ENCODE results near the gene DXO.
"Not testable (repeated sequence)": the region's sequence is repeated elsewhere in the genome, so short reads cannot be mapped to it uniquely, and the experiment has no call there.

DXO gene

DNA sequence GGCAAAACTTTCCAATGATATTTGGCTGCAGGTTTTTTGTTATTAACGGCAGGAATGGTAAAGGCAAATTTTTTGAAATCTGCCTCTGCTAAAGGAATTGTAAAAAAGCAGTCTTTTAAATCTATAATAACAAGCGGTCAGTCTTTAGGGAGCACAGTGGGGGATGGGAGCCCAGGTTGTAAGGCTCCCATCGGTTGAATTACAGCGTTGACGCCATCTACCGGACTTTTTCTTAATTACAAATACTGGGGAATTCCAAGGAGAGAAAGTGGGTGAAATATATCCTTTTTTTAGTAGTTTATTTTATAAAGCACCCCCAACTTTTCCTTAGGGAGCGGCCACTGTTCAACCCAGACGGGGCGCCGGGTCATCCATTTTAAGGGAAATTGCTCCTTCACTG, 17.4 kb upstream of the DXO start:
- DNase-seq (ENCODE audit: low read depth); H3K4me3 ChIP-seq (ENCODE audit: low read depth, low read length): not testable (repeated sequence)

DNA sequence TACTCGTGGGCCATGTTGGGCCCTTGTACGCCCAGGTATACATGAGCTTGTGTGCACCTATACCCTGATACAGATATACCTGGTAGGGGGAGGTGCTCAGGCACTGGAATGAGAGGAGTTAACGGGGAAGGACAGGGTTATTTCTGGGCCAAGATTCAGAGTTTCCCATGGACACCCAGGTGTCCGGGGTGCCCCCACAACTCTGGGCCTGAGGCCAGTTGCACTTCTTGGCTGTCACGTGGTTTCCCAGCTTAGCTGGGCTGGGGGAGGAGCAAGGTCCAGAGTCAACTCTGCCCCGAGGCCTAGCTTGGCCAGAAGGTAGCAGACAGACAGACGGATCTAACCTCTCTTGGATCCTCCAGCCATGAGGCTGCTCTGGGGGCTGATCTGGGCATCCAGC, 9.8 kb upstream of the DXO start, which contains the start of gene C4A:
C4A (plus strand) TSS at position 314 of the 400 bp plus-strand sequence; CDS start at position 365, 51 bp downstream.
- DNase-seq (ENCODE audit: low read depth); H3K4me3 ChIP-seq (ENCODE audit: low read depth, low read length): not testable (repeated sequence)

DNA sequence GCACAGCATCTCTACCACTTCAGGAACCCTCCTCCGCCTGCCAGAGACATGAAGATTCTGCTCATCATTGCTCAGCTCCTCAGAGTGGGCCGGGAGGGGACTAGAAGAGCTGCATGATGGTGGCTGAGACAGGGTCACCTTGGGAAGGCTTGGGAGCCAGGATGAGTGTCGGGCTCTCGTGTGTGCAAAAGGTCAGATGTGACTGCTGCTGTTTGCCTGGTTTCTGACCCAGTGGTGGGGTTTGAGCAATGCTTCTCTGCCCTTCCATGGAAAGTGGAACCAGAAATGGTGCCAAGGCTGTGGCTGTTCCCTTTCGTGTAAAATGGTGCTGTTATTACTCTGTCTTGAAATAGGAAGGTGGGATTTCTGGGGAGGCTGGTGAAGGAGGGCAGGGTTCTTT, 9.1 kb upstream of the DXO start:
- not testable (repeated sequence) for H3K4me3 ChIP-seq (ENCODE audit: low read depth, low read length); DNase-seq (ENCODE audit: low read depth)

- not testable (repeated sequence) for H3K4me3 ChIP-seq (ENCODE audit: low read depth, low read length); DNase-seq (ENCODE audit: low read depth)
Measured at GRCh38 chr6:31980195-31980876, 8.4 kb upstream of the DXO start.

DNA sequence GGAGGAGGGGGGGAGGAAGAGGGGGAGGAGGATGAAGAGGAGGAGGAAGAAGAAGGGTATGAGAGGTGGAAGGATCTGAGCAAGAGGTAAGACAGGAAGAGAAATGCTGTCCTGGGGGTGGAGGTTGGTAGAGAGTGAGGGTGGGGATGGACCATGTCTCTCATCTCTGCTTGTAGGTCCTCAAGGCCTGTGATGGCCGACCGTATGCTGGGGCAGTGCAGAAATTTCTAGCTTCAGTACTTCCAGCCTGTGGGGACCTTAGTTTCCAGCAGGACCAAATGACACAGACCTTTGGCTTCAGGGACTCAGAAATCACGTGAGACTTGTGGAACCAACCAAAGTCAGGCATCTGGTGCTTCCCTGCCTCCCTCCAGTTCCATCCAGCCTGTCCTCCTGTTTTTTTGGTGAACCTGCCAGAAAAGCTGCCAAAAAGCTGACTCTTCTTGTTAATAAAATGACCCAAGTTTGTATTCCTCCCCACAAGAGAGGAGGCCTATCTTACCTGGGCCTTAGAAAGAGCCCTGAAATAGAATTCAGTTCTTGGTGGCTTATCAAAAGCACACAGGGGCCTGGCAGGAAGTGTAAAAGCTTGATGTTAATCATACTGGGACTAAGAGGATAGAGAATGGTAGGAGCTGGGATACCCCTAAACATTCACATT, 7.4 kb upstream of the DXO start:
- no peak overlapping the region for H3K4me3 ChIP-seq (ENCODE audit: low read depth, low read length)
- TF ChIP-seq, protein P1, sequence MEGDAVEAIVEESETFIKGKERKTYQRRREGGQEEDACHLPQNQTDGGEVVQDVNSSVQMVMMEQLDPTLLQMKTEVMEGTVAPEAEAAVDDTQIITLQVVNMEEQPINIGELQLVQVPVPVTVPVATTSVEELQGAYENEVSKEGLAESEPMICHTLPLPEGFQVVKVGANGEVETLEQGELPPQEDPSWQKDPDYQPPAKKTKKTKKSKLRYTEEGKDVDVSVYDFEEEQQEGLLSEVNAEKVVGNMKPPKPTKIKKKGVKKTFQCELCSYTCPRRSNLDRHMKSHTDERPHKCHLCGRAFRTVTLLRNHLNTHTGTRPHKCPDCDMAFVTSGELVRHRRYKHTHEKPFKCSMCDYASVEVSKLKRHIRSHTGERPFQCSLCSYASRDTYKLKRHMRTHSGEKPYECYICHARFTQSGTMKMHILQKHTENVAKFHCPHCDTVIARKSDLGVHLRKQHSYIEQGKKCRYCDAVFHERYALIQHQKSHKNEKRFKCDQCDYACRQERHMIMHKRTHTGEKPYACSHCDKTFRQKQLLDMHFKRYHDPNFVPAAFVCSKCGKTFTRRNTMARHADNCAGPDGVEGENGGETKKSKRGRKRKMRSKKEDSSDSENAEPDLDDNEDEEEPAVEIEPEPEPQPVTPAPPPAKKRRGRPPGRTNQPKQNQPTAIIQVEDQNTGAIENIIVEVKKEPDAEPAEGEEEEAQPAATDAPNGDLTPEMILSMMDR (IDR thresholded peaks at IDR 0.05; ENCODE audit: low read depth, low read length, missing control alignments) = no peak
- DNase-seq (ENCODE audit: low read depth) = no peak

DNA sequence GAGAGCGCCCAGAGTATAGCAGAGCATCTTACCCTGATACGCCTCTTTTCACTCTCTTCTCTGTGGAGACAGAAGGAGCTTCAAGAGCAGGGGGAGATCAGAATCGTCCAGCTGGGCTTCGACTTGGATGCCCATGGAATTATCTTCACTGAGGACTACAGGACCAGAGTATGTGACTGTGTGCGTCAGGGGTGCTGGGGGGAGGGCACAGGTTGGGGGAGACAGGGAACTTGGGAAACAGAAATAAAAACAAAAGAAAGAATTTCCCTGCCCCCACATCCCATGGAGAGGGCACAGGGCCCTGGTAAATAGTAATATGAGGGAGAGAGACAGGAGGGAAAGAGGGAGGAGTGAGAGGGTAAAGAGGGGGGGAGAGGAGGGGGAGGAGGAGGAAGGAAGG, 6.9 kb upstream of the DXO start:
- TF ChIP-seq, protein P1 (IDR thresholded peaks at IDR 0.05; ENCODE audit: low read depth, low read length, missing control alignments) = no peak
- DNase-seq (ENCODE audit: low read depth) = no peak
- no peak overlapping the region for H3K4me3 ChIP-seq (ENCODE audit: low read depth, low read length)

GRCh38 chr6:31977816-31978431, 6.0 kb upstream of the DXO start:
- TF ChIP-seq, protein P1 (IDR thresholded peaks at IDR 0.05; ENCODE audit: low read depth, low read length, missing control alignments) = no peak
- DNase-seq (ENCODE audit: low read depth) = no peak
- H3K4me3 ChIP-seq (ENCODE audit: low read depth, low read length) = no peak overlapping the region

DNA sequence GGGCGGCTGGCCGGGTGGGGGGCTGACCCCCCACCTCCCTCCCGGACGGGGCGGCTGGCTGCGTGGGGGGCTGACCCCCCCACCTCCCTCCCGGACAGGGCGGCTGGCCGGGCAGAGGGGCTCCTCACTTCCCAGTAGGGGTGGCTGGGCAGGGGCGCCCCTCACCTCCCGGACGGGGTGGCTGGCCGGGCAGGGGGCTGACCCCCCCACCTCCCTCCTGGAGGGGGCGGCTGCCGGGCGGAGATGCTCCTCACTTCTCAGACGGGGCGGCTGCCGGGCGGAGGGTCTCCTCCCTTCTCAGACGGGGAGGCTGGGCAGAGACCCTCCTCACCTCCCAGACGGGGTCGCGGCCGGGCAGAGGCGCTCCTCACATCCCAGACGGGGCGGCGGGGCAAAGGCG, 4.1 kb upstream of the DXO start:
- not testable (repeated sequence) for DNase-seq (ENCODE audit: low read depth); H3K4me3 ChIP-seq (ENCODE audit: low read depth, low read length)

DNA sequence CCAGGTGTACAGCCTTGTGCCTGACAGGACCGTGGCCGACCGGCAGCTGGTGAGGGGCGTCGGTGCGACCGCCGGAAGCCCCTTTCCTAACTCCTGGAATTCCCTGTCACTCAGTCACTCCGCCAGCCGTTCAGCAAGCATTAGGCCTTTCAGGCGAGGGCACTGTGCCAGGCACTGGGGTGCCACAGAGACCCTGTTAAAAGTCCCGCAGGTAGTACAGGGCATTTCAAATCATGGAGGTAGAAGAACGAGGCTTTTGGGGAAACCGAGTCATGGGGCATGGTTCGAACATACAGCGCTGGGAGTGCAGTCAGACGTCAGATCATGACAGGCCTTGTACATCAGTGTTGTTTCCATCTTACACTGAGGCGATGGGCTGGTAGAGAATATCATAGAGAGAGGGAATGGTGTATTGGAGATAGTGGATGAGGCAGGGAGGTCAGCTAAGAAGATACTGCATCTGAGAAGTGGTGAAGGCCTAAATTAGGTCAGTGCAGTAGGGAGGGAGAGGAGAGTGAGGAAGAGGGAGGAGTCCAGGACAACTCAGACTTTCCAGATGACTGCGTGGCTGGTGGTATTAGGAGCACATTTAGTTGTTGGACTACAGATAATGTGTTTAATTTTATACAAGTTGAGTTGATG, 892 bp upstream of the DXO start:
- peak overlapping the region; percentile 96 for H3K4me3 ChIP-seq (ENCODE audit: low read depth, low read length)
- DNase-seq (ENCODE audit: low read depth) = no peak
- TF ChIP-seq, protein P1 (IDR thresholded peaks at IDR 0.05; ENCODE audit: low read depth, low read length, missing control alignments) = no peak

Data from GM12864 (cell line).